GM23338 (cell line): ENCODE measurements around the gene ACBD5. TPM values are rescaled to one million over a fixed set of nuclear protein-coding genes. Genes with fewer than 3 reads are reported as not detected.
A peak's percentile ranks its signal among the peaks of the same experiment; 100 is the strongest.

ENCODE experiments used
- ATAC-seq: fragments of 200-7000 bp; cut with Tn5 transposase; 3 replicates; pipeline ENCODE4 v1.9.1; 2020
- DNase-seq: peaks from one replicate; pipeline ENCODE4 v3.0.0-alpha.2; 2015; ENCODE audit warnings: low spot score
- H2AFZ ChIP-seq: fragments of 200-600 bp; sonication (generic); 2 replicates; pipeline ENCODE4 v1.8.0; 2016; ENCODE audit warnings: antibody characterized with exemption, mild to moderate bottlenecking, moderate library complexity
- H3F3A ChIP-seq: fragments of 200-600 bp; sonication (generic); replicated peaks from 2 replicates; pipeline ENCODE4 v1.8.0; 2017; ENCODE audit warnings: antibody characterized with exemption, mixed run types, low read depth
- H3K27ac ChIP-seq: fragments of 200-600 bp; sonication (generic); 2 replicates; pipeline ENCODE4 v1.6.1; 2016; ENCODE audit warnings: low read depth
- H3K27me3 ChIP-seq: fragments of 200-600 bp; sonication (generic); 2 replicates; pipeline ENCODE4 v1.8.0; 2016; ENCODE audit warnings: mild to moderate bottlenecking, mixed run types, moderate library complexity; ENCODE audit not compliant: insufficient read depth
- H3K36me3 ChIP-seq: fragments of 200-600 bp; sonication (generic); 2 replicates; pipeline ENCODE4 v1.8.0; 2016; ENCODE audit warnings: mild to moderate bottlenecking; ENCODE audit not compliant: insufficient read depth
- H3K4me1 ChIP-seq: fragments of 200-600 bp; sonication (generic); 2 replicates; pipeline ENCODE4 v1.8.0; 2016; ENCODE audit warnings: mild to moderate bottlenecking, moderate library complexity; ENCODE audit not compliant: insufficient read depth
- H3K4me2 ChIP-seq: fragments of 200-600 bp; sonication (generic); 2 replicates; pipeline ENCODE4 v1.7.1; 2017; ENCODE audit warnings: mixed run types
- H3K4me3 ChIP-seq: fragments of 200-600 bp; sonication (generic); 2 replicates; pipeline ENCODE4 v1.6.1; 2016; ENCODE audit warnings: mixed run types
- H3K79me2 ChIP-seq: fragments of 200-600 bp; sonication (generic); replicated peaks from 2 replicates; pipeline ENCODE4 v1.8.0; 2017; ENCODE audit warnings: mild to moderate bottlenecking; ENCODE audit not compliant: insufficient read depth
- H3K9me2 ChIP-seq: fragments of 200-600 bp; sonication (generic); 2 replicates; pipeline ENCODE4 v1.8.0; 2017; ENCODE audit not compliant: insufficient read depth
- H4K20me1 ChIP-seq: fragments of 200-600 bp; sonication (generic); replicated peaks from 2 replicates; pipeline ENCODE4 v1.8.0; 2017; ENCODE audit warnings: mild to moderate bottlenecking; ENCODE audit not compliant: insufficient read depth
- H3K27ac Mint-ChIP-seq: 2 replicates; pipeline ENCODE4 v1.8.0; 2020; ENCODE audit warnings: inconsistent platforms, mild to moderate bottlenecking, moderate library complexity, mixed read lengths
- H3K27me3 Mint-ChIP-seq: 3 replicates; pipeline ENCODE4 v1.8.0; 2022; ENCODE audit warnings: low read depth, mild to moderate bottlenecking, moderate library complexity, mixed read lengths, inconsistent platforms; ENCODE audit not compliant: insufficient read depth, poor library complexity
- H3K36me3 Mint-ChIP-seq: 3 replicates; pipeline ENCODE4 v1.8.0; 2021; ENCODE audit warnings: low read depth, mild to moderate bottlenecking, inconsistent platforms, moderate library complexity, mixed read lengths
- H3K4me1 Mint-ChIP-seq: 3 replicates; pipeline ENCODE4 v1.8.0; 2020; ENCODE audit warnings: mild to moderate bottlenecking, inconsistent platforms, mixed read lengths
- H3K4me3 Mint-ChIP-seq: 3 replicates; pipeline ENCODE4 v1.8.0; 2021; ENCODE audit warnings: moderate library complexity, mild to moderate bottlenecking, inconsistent platforms, mixed read lengths
- H3K9me3 Mint-ChIP-seq: 3 replicates; pipeline ENCODE4 v1.8.0; 2020; ENCODE audit warnings: moderate library complexity, mild to moderate bottlenecking, inconsistent platforms, mixed read lengths
- CREB1 ChIP-seq: fragments of 250-450 bp; sonication (Bioruptor Pico); IDR thresholded peaks from 2 replicates; pipeline ENCODE4 v1.5.0; 2020; ENCODE audit warnings: low read depth, mild to moderate bottlenecking, moderate library complexity
- EZH2 ChIP-seq: fragments of 200-600 bp; sonication (generic); IDR thresholded peaks from one replicate; pipeline ENCODE4 v1.8.0; 2017; ENCODE audit warnings: antibody characterized with exemption, mild to moderate bottlenecking, low read depth; ENCODE audit not compliant: unreplicated experiment
- EZH2phosphoT487 ChIP-seq: fragments of 200-600 bp; sonication (generic); IDR thresholded peaks from one replicate; pipeline ENCODE4 v1.8.1; 2018; ENCODE audit warnings: antibody characterized with exemption; ENCODE audit not compliant: unreplicated experiment
- JUNB ChIP-seq: IDR thresholded peaks from one replicate; pipeline ENCODE4 v1.6.1; 2016; ENCODE audit warnings: antibody characterized with exemption; ENCODE audit not compliant: unreplicated experiment
- NANOG ChIP-seq: IDR thresholded peaks from 2 replicates; pipeline ENCODE4 v1.6.1; 2016; ENCODE audit warnings: antibody characterized with exemption, borderline replicate concordance
- POLR2AphosphoS5 ChIP-seq: IDR thresholded peaks from 2 replicates; pipeline ENCODE4 v1.6.1; 2016; ENCODE audit warnings: antibody characterized with exemption, low read depth
- STAT1 ChIP-seq: IDR thresholded peaks from one replicate; pipeline ENCODE4 v1.6.1; 2016; ENCODE audit warnings: antibody characterized with exemption; ENCODE audit not compliant: unreplicated experiment
- ZNF114 ChIP-seq: fragments of 250-450 bp; sonication (Bioruptor Pico); IDR thresholded peaks from 2 replicates; pipeline ENCODE4 v1.5.0; 2020; ENCODE audit warnings: mild to moderate bottlenecking, moderate library complexity
- ZNF331 ChIP-seq: fragments of 250-450 bp; sonication (Bioruptor Pico); IDR thresholded peaks from 2 replicates; pipeline ENCODE4 v1.5.0; 2020; ENCODE audit warnings: low read depth, mild to moderate bottlenecking, moderate library complexity
- polyA plus RNA-seq: library from polyadenylated mRNA; unstranded; fragments of >200 nt; fragmentation: Nextera tagmentation; extraction: Ambion mirVana; gene quantifications from 2 replicates; pipeline ENCODE4 v1.2.1, GENCODE V29; 2016
- total RNA-seq: library from RNA; depleted of rRNA; stranded (reverse); fragments of >200 nt; shearing (Covaris generic); gene quantifications from 2 replicates; pipeline ENCODE4 v1.2.3, GENCODE V29; 2014
- TF ChIP-seq, protein P1 (sequence below): IDR thresholded peaks from 2 replicates; pipeline ENCODE4 v1.6.1; 2016; ENCODE audit warnings: antibody characterized with exemption
- TF ChIP-seq, protein P2 (sequence below): fragments of 250-450 bp; sonication (Bioruptor Pico); IDR thresholded peaks from 2 replicates; pipeline ENCODE4 v1.5.0; 2020; ENCODE audit warnings: mild to moderate bottlenecking, moderate library complexity
- TF ChIP-seq, protein P3 (sequence below): IDR thresholded peaks from one replicate; pipeline ENCODE4 v1.6.1; 2018; ENCODE audit warnings: antibody characterized with exemption; ENCODE audit not compliant: unreplicated experiment
- TF ChIP-seq, protein P4 (sequence below), 2 experiments: fragments of 200-600 bp in 1 of 2; sonication (generic) in 1 of 2; conservative IDR thresholded peaks; 2 replicates each; pipeline versions ENCODE4 v1.5.1 to v1.6.1; 2016 to 2017; ENCODE audit warnings: antibody characterized with exemption in 2 of 2, low read depth in 2 of 2, mild to moderate bottlenecking in 2 of 2, moderate library complexity in 1 of 2

Gene ACBD5
- total and polyA plus RNA-seq, 2 experiments from 2014 or later = 9.8 to 10.1 TPM

DNA sequence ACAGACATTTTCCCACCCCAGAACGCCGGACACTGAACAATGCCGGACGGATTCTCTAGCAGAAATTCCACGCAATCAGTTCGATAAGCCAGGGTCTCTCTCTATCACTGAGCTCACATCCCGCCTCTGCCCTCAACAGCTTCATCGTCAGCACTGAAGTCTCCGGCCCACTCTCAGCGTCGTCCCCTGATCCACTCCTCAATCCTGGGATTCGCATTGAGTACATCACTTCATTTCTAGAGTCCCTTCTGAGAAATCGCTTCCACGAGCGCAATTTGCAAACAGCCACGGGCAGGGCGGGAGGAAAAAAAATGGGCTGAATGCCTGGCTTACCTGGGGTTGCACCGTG lies 86.8 kb downstream of the ACBD5 start:
- Mint-ChIP-seq H3K27ac (peak overlapping the region; percentile 99), H3K36me3 (peaks cover 53% of the 10 kb centered on the region), H3K4me1 (peaks cover 29% of the 10 kb centered on the region), H3K4me3 (peak overlapping the region; percentile 99), H3K9me3 (no peaks in the 10 kb centered on the region), H3K27me3 (peaks cover 6% of the 10 kb centered on the region)
- Histone ChIP-seq H3K4me2 (peak overlapping the region; percentile 92), H4K20me1 (peaks cover 38% of the 10 kb centered on the region), H3K27me3 (no peaks in the 10 kb centered on the region), H3K9me2 (no peaks in the 10 kb centered on the region), H3K36me3 (peaks cover 11% of the 10 kb centered on the region; the same call in 1 of the 2 replicates), H3K27ac (peak overlapping the region; percentile 99), H3K79me2 (peaks cover 88% of the 10 kb centered on the region), H2AFZ (no peak overlapping the region), H3K4me1 (peaks cover 13% of the 10 kb centered on the region), H3K4me3 (peak overlapping the region; percentile 90), H3F3A (peaks cover 5% of the 10 kb centered on the region; the same call in 1 of the 2 replicates)
- TF ChIP-seq POLR2AphosphoS5 (no peak), EZH2phosphoT487 (no peak), EZH2 (no peak), NANOG (no peak), STAT1 (no peak), ZNF114 (CRISPR knock-in tag) (no peak), CREB1 (CRISPR knock-in tag) (no peak), JUNB (no peak), ZNF331 (CRISPR knock-in tag) (no peak)
- TF ChIP-seq, protein P1, sequence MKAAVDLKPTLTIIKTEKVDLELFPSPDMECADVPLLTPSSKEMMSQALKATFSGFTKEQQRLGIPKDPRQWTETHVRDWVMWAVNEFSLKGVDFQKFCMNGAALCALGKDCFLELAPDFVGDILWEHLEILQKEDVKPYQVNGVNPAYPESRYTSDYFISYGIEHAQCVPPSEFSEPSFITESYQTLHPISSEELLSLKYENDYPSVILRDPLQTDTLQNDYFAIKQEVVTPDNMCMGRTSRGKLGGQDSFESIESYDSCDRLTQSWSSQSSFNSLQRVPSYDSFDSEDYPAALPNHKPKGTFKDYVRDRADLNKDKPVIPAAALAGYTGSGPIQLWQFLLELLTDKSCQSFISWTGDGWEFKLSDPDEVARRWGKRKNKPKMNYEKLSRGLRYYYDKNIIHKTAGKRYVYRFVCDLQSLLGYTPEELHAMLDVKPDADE = no peak
- TF ChIP-seq, protein P2, sequence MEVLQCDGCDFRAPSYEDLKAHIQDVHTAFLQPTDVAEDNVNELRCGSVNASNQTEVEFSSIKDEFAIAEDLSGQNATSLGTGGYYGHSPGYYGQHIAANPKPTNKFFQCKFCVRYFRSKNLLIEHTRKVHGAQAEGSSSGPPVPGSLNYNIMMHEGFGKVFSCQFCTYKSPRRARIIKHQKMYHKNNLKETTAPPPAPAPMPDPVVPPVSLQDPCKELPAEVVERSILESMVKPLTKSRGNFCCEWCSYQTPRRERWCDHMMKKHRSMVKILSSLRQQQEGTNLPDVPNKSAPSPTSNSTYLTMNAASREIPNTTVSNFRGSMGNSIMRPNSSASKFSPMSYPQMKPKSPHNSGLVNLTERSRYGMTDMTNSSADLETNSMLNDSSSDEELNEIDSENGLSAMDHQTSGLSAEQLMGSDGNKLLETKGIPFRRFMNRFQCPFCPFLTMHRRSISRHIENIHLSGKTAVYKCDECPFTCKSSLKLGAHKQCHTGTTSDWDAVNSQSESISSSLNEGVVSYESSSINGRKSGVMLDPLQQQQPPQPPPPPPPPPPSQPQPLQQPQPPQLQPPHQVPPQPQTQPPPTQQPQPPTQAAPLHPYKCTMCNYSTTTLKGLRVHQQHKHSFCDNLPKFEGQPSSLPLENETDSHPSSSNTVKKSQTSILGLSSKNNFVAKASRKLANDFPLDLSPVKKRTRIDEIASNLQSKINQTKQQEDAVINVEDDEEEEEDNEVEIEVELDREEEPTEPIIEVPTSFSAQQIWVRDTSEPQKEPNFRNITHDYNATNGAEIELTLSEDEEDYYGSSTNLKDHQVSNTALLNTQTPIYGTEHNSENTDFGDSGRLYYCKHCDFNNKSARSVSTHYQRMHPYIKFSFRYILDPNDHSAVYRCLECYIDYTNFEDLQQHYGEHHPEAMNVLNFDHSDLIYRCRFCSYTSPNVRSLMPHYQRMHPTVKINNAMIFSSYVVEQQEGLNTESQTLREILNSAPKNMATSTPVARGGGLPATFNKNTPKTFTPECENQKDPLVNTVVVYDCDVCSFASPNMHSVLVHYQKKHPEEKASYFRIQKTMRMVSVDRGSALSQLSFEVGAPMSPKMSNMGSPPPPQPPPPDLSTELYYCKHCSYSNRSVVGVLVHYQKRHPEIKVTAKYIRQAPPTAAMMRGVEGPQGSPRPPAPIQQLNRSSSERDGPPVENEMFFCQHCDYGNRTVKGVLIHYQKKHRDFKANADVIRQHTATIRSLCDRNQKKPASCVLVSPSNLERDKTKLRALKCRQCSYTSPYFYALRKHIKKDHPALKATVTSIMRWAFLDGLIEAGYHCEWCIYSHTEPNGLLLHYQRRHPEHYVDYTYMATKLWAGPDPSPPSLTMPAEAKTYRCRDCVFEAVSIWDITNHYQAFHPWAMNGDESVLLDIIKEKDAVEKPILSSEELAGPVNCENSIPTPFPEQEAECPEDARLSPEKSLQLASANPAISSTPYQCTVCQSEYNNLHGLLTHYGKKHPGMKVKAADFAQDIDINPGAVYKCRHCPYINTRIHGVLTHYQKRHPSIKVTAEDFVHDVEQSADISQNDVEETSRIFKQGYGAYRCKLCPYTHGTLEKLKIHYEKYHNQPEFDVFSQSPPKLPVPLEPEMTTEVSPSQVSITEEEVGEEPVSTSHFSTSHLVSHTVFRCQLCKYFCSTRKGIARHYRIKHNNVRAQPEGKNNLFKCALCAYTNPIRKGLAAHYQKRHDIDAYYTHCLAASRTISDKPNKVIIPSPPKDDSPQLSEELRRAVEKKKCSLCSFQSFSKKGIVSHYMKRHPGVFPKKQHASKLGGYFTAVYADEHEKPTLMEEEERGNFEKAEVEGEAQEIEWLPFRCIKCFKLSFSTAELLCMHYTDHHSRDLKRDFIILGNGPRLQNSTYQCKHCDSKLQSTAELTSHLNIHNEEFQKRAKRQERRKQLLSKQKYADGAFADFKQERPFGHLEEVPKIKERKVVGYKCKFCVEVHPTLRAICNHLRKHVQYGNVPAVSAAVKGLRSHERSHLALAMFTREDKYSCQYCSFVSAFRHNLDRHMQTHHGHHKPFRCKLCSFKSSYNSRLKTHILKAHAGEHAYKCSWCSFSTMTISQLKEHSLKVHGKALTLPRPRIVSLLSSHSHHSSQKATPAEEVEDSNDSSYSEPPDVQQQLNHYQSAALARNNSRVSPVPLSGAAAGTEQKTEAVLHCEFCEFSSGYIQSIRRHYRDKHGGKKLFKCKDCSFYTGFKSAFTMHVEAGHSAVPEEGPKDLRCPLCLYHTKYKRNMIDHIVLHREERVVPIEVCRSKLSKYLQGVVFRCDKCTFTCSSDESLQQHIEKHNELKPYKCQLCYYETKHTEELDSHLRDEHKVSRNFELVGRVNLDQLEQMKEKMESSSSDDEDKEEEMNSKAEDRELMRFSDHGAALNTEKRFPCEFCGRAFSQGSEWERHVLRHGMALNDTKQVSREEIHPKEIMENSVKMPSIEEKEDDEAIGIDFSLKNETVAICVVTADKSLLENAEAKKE (CRISPR knock-in tag) = no peak
- TF ChIP-seq, protein P3, sequence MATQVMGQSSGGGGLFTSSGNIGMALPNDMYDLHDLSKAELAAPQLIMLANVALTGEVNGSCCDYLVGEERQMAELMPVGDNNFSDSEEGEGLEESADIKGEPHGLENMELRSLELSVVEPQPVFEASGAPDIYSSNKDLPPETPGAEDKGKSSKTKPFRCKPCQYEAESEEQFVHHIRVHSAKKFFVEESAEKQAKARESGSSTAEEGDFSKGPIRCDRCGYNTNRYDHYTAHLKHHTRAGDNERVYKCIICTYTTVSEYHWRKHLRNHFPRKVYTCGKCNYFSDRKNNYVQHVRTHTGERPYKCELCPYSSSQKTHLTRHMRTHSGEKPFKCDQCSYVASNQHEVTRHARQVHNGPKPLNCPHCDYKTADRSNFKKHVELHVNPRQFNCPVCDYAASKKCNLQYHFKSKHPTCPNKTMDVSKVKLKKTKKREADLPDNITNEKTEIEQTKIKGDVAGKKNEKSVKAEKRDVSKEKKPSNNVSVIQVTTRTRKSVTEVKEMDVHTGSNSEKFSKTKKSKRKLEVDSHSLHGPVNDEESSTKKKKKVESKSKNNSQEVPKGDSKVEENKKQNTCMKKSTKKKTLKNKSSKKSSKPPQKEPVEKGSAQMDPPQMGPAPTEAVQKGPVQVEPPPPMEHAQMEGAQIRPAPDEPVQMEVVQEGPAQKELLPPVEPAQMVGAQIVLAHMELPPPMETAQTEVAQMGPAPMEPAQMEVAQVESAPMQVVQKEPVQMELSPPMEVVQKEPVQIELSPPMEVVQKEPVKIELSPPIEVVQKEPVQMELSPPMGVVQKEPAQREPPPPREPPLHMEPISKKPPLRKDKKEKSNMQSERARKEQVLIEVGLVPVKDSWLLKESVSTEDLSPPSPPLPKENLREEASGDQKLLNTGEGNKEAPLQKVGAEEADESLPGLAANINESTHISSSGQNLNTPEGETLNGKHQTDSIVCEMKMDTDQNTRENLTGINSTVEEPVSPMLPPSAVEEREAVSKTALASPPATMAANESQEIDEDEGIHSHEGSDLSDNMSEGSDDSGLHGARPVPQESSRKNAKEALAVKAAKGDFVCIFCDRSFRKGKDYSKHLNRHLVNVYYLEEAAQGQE = no peak
- TF ChIP-seq, protein P4, sequence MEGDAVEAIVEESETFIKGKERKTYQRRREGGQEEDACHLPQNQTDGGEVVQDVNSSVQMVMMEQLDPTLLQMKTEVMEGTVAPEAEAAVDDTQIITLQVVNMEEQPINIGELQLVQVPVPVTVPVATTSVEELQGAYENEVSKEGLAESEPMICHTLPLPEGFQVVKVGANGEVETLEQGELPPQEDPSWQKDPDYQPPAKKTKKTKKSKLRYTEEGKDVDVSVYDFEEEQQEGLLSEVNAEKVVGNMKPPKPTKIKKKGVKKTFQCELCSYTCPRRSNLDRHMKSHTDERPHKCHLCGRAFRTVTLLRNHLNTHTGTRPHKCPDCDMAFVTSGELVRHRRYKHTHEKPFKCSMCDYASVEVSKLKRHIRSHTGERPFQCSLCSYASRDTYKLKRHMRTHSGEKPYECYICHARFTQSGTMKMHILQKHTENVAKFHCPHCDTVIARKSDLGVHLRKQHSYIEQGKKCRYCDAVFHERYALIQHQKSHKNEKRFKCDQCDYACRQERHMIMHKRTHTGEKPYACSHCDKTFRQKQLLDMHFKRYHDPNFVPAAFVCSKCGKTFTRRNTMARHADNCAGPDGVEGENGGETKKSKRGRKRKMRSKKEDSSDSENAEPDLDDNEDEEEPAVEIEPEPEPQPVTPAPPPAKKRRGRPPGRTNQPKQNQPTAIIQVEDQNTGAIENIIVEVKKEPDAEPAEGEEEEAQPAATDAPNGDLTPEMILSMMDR (conservative IDR thresholded peaks at IDR 0.05; ENCODE audit: low read depth in 2 of 2) = no peak
- ATAC-seq = no peak
- DNase-seq = peak; percentile 24
